Fibroblast of the conjunctiva (primary cell): ENCODE results near the gene BRSK1.

Experiments
- DNase-seq: peaks from one replicate; pipeline ENCODE4 v3.0.0-alpha.2; 2010; ENCODE audit warnings: low read depth

The BRSK1 gene

DNA sequence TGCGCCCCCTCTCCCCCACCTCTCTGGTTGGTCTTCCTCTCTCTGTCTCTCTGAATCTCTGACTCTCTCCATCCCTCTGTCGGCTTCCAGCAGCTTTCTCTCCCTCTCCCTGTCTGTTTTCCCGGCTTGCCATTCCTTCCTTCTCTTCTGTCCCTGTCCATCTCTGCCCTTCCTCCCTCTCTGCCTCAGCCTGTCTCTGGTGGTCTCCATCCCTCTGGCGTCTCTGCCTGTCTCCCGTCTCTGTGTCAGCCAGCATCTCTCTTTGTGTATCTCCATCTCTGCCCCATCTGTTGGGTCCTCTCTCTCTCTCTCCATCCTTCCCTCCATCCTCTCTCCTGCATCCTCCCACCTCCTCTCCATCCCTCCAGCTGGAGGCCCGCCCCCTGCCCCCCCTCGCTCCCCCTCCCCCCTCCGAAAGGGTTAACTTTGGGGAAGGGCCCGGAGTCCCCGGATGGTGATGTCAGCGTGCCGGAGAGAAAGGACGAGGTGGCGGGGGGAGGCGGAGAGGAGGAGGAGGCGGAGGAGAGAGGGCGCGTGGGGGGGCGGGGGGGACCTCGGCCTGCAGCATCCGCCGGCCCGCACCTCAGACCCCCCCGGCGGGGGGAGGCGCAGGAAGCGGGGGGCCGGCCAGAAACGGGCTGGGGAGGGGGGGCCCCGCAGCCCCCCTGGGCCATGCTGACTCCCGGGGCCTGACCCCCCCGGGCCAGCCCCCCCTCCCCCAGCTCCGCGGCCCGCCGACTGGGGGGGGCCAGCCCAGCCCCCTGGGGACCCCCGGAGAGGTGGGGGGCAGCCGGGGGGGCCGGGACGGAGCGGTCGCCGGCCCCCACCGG is at the start of gene BRSK1:
Gene BRSK1 (plus strand): TSS at position 450 of the 830 bp plus-strand sequence. CDS start 446 bp downstream, outside the sequence.
- DNase-seq, result no peak

DNA sequence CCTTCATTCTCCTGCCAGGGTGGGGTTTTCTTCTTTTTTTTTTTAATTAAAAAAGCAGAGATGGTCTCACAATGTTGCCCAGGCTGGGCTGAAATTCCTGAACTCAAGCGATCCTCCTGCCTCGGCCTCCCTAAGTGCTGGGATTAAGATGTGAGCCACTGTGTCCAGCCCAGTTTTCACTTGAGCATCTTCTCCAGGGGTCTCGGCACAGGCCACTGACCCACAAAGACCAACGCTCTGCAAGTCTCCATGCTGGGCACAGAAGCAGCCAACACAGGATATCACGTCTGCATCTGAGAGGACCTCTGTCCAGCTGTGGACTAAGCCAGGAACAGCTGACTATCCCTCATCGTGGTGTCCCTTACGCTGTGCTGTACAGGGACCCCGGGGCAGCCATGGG is 45.8 kb upstream of the BRSK1 start:
- DNase-seq, result no peak

GRCh38 chr19:55239004-55239403 is 44.8 kb upstream of the BRSK1 start:
- no peak for DNase-seq

DNA sequence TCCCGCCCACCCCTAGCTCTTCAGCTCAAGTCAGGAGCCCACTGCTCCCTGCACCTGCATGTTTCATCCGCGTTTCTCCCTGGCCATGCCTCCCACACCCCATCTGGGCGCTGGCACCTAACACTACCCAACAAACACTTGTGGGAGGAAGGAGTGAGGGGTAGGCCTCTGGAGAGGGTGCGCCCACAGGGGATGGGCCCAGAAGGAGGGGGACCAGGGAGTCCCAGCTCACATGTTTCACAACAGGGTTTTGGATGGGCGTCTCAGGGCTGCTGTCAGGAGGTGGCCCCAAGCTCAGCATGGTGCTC is 43.1 kb upstream of the BRSK1 start:
- DNase-seq, result no peak

DNA sequence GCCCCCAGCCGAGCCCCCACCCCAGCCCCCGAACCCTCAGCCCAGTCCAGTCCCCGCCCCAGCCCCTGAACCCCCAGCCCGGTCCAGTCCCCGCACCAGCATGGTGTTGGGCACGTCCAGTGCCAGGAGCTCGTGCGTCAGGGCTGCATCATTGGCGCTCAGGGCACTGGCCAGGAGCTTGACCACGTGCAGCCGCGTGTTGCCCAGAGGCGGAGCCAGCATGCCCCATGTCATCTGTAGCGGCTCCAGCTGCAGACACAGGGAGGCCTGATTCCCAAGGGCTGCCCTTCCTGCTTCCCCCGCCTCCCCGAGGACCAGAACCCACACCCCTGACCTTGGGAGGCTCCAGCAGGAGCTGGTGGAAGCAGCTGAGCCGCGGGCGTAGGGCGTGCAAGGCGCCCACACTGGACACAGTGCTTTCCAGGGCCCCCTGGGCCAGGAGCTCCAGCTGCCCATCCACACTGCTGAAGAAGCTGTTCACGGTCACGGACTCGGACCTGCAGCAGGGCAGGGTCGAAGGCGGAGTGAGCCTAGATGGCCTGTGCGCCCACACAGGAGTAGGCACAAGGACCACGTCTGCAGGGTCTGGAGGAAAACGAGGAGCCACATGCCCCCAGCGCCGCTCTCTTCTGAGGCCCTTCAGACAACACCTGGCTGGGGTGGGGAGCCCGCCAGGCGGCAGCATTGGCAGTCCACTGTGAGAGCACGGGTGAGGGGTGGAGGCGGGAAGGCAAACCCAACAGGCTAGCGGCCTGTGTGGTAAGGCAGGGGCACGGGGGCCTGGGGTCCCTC is 42.5 kb upstream of the BRSK1 start:
- DNase-seq, result no peak

DNA sequence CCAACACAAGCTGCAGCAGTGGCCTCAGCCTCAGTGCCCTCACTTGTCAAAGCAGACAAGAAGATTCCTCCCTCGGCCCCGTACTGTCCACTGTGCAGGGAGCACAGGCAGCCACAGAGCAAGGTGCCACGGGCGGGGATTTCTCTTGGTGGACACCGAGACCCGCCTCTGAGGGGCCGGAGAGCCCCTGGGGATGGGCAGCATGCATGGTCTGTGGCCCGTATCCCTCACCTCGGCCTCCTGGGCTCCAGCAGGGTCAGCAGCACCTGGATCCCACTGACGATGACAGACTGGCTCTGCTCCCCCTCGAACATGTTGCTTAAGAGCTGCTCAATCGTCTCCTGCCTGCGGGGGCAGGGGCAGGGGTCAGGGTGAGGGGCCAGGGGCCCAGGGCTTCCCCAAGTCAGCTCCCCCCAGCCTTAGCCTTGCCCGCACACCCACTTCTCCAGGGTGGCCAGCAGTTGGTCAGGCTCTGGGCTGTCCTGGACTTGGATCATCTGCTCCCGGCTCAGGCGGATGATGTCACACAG is 41.8 kb upstream of the BRSK1 start:
- DNase-seq, result no peak

GRCh38 chr19:55242517-55242916 is 41.3 kb upstream of the BRSK1 start:
- no peak for DNase-seq

DNA sequence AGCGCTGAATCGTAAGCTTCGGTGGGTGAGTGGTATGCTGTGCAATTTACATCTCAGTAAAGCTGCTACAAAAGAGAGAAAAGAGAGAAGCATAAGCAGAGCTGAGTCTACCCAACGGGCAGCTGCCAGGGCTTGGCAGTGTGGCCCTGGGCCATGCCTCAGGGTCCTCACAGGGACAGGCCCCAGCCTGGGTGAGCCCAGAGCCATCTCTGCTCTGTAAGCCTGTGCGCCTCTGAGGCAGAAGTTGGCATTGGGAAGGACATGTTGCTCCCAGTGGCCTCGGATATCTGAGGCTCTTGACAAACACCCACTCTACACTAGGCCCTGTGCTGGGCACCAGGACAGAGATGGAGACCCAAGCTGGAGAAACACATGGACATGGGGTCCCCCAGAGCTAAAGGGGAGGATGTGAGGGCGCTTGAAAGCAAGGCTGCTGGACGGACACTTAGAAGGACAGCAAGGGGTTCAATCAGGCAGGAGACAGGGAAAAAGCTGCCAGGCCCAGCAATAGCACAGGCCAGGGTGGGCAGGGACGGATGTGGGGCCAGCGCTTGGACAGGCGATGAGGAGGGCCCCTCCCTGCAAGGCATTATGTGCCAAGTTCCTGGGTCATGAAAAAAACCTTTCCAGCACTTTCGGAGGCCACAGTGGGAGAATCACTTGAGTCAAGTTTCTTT is 39.7 kb upstream of the BRSK1 start:
- DNase-seq, result no peak

GRCh38 chr19:55245236-55245904 is 38.4 kb upstream of the BRSK1 start:
- no peak for DNase-seq

- no peak for DNase-seq
Measured at GRCh38 chr19:55246462-55247451, 37.0 kb upstream of the BRSK1 start.

DNA sequence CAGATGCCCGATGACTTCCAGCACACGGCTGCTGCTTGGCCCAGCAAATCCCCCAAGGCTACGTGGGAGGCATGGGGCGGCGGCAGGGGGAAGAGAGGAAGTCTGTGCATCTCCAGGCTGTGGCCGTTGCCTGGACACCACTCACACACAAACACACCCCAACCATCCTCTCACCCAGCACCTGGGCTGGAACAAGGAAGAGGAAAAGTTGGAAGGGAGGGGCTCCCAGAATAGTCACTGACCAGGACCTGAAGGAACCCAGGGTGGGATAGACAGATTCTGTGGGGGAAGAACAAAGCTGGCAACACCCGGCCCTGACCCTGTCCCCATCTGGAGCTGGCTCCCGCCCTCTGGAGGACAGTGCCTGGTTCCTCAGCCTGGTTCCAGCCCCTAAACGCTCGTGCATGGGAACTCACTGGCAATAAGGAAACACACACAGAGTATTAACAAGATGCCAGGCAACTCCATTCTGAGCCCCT is 36.1 kb upstream of the BRSK1 start:
- DNase-seq, result peak; percentile 9

DNA sequence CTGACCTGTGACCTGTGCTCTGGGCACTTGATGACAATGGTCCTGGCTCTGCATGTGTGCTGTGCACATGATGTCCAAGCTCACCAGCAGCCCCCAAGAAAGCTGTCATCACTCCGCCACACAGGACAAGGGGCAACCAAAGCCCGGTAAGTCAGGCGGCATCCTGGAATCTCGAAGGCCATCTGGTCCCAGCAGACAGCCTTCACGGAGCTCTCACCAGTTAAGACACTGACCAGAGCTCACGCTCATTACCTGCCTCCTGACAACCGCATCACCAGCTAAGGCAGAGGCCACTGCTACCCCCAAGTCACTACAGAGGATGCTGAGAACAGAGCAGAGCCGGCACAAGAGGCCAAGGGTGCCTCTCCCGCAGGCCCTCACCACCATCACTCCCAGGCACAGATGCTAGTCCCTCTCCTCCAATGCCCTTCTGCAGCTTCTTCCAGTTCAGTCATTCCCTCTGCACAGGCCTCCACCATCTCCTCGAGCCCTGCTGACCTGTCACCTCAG is 35.6 kb upstream of the BRSK1 start:
- no peak for DNase-seq

DNA sequence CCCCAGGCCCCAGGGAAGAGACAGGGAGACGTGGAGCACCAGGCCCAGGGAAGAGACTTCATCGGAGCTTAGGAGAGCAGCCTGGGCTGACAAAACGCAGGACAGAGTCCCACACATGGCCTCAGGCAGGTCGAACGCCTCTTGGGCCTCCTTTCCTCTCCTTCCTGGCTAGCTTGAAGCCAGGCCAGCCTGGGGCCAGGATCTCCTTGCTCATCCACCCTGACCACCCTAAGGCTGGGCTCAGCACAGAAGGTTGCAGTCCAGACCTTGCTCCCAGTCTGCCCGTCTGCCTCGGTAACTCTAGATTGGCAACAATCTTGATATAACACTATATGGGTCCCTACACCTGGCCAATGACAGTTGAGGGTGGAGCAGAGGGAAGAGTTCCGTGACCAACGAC is 35.1 kb upstream of the BRSK1 start:
- DNase-seq, result no peak

GRCh38 chr19:55249841-55250240 is 34.0 kb upstream of the BRSK1 start:
- no peak for DNase-seq

DNA sequence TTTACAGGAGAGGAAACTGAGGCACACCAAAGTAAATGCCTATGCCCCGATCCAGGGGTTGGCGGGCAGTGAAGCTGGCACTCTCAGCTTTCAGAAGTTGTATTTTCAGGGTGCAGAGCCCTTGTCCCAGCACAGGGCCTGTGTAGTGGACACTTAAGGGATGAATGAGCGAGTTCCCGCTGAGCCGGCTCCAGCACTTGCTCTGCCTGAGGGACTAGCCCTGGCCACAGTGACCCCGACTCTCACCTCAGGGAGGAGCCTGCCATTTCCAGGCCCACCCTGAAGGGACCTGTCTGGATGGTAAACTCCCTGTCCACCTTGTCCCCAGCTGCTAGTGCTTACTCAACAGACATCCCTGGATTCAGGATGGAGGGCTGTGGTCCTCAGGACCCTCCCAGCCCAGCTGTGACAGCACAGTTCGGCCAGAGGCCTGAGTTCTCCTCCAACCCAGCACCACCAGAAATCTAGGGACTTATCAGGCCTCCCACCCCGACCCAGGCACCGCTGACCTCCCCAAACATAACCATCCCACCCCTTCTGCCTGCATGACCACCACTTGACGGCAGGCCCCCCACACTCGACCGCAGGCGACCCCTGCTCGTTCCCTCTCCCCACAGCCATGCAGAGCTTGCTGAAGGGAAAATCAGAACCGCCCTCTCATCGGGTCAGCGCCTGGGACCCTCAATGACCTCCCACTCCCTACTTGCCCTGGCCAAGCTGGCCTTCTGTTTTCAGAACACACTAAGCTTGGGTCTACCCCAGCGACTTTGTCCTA is 33.3 kb upstream of the BRSK1 start:
- no peak for DNase-seq

GRCh38 chr19:55251341-55252081 is 32.3 kb upstream of the BRSK1 start:
- no peak for DNase-seq

GRCh38 chr19:55252760-55253663 is 30.8 kb upstream of the BRSK1 start:
- DNase-seq, result no peak
